NCI-H2196 treated with DMSO at 0.1 percent for 48 hours (cell line): ENCODE measurements around the gene SEMA3A.
"Not testable (repeated sequence)": the region's sequence is repeated elsewhere in the genome, so short reads cannot be mapped to it uniquely, and the experiment has no call there.

Experiments used
- DNase-seq: peaks from one replicate; lab custom pipeline; 2025; ENCODE audit not compliant: unreplicated experiment; lab: John Stamatoyannopoulos, UW

Gene SEMA3A

DNA sequence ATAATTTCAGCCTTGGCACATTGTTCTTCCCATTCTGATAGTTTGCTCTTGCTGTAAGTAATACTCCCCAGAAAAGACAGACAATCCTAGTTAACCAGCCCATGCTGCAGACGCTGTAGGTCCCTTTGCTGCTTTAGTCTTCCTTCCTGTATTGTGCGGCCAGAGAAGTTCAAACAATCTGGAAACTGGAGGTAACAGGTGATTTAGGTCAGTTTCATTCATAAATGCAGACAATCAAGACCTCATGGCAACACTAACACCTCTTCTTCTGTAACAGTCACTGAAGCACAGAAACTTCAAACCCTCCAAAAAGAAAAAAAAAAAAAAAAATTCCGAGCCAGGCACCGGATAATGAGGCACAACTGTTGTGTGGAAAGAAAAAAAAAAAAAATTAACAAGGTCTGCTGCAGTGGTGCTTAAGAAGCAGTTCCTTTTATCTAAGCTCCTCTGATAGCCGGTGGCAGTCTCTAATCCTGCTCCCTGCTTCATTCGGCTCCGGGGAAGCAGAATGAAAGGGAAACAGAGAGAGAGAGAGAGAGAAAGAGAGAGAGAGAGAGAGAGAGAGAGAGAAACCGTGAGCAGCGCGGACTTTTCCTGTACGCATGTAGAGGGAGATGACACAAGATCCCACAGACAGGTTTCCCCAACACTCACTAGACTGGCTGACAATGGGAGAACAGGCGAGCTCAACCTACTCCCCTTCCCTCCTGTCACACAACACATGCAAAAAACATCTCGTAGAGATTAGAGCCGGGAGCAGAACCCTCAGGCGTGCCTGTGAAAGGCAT lies at the start of gene SEMA3A:
TSS of gene SEMA3A (minus strand) at position 306 of the 788 bp plus-strand sequence. CDS start at position 103, 203 bp downstream.
- no peak for DNase-seq

DNA sequence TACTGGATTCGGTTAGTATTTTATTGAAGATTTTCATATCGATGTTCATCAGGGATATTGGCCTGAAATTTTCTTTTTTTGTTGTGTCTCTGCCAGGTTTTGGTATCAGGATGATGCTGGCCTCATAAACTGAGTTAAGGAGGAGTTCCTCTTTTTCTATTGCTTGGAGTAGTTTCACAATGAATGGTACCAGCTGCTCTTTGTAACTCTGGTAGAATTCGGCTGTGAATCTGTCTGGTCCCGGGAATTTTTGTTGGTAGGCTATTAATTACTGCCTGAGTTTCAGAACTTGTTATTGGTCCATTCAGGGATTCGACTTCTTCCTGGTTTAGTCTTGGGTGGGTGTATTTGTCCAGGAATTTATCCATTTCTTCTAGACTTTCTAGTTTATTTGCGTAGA lies 48.4 kb upstream of the SEMA3A start:
- DNase-seq: not testable (repeated sequence)

- DNase-seq: no peak
Observed at GRCh38 chr7:84238596-84238995, 44.0 kb upstream of the SEMA3A start.

GRCh38 chr7:84237533-84238173 lies 43.1 kb upstream of the SEMA3A start:
- DNase-seq: no peak

- no peak for DNase-seq
Observed at GRCh38 chr7:84236398-84236797, 41.8 kb upstream of the SEMA3A start.

- DNase-seq: no peak
Observed at GRCh38 chr7:84232646-84233045, 38.1 kb upstream of the SEMA3A start.

GRCh38 chr7:84231157-84231556 lies 36.6 kb upstream of the SEMA3A start:
- DNase-seq: no peak

DNA sequence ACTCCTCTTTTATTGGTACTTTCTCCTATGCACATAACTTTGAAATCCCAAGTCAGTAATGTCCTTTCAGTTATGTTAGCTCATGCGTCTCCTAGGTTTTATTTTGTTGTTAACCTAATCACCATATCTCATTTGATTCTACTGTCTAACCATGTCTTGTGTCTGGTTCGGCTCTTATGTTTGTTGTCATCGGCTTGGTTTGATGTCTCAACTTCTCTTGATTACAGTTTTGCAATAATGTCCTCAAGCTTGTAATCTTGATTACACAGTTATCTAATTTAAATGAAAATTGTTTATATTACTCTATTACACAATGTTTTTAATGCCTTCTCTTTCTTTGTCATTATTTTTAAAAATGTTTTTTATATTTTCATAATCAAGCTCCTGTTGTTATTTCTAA lies 35.9 kb upstream of the SEMA3A start:
- DNase-seq: no peak

DNA sequence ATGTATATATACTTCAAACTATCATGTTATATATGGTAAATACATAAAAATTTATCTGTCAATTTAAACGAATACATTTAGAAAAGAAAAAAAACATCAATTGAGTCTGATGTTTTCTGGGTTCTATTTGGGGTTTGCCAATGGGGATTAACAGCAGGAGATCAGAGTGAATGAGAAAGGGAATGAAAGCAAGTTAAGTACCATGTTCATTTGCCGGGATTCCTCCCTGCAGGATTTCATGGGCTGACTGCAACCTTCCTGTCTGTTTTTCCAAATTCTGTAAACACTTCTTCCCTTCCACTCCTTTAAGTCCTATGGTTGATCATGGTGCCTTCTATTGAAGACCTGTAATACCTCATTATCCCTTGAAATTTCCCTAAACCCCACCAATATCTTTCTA lies 33.9 kb upstream of the SEMA3A start:
- DNase-seq: no peak

- DNase-seq: no peak
Observed at GRCh38 chr7:84226759-84227158, 32.2 kb upstream of the SEMA3A start.

GRCh38 chr7:84224505-84224904 lies 29.9 kb upstream of the SEMA3A start:
- DNase-seq: no peak

GRCh38 chr7:84219310-84219709 lies 24.7 kb upstream of the SEMA3A start:
- no peak for DNase-seq

GRCh38 chr7:84218681-84219080 lies 24.1 kb upstream of the SEMA3A start:
- no peak for DNase-seq

DNA sequence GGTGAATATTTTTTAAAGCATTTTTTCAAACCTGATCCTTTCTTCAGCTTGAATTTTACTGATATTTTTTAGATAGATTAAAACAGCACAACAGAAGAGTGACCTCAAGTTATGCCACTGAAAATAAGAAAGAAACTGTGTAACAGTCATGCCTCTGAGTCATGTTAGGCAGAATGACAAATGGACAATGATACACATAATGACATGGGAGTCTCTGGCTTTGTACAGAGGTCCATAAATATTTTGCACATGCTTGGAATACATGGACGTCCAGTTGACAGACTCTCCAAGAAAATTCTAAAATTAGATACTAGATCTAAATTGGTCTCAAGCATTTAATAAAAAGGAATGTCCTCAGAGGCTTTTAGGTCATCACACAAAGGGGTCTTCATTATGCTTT lies 21.9 kb upstream of the SEMA3A start:
- no peak for DNase-seq

DNA sequence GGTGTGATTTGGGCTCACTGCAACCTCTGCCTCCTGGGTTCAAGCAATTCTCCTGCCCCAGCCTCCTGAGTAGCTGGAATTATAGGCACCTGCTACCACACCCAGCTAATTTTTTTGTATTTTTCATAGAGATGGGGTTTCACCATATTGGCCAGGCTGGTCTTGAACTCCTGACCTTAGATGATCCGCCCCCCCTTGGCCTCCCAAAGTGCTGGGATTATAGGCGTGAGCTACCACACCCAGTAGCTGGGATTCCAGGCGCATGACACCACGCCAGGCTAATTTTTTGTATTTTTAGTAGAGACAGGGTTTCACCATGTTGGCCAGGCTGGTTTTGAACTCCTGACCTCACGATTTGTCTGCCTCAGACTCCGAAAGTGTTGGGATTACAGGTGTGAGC lies 20.2 kb upstream of the SEMA3A start:
- not testable (repeated sequence) for DNase-seq

DNA sequence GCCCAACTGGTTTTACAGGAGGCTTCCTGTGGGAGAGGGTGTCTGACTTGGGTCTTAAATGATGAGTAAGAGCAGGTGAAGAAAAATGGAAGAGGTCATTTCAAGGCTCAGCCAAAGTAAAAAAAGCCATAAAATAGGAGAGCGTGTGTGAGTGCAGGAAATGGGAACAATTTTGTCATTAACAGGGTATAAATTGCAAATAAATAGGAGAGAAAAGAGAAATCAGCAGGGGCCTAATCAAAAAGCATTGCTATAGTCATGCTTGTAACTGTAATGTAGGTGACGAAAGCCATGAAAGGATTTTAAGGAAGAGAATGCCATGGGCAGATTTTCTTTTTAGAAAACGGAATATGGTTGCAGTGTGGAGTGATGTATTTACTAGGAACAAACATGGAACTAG lies 15.7 kb upstream of the SEMA3A start:
- no peak for DNase-seq

- DNase-seq: no peak
Observed at GRCh38 chr7:84209006-84209405, 14.4 kb upstream of the SEMA3A start.

GRCh38 chr7:84207615-84208014 lies 13.0 kb upstream of the SEMA3A start:
- DNase-seq: no peak

DNA sequence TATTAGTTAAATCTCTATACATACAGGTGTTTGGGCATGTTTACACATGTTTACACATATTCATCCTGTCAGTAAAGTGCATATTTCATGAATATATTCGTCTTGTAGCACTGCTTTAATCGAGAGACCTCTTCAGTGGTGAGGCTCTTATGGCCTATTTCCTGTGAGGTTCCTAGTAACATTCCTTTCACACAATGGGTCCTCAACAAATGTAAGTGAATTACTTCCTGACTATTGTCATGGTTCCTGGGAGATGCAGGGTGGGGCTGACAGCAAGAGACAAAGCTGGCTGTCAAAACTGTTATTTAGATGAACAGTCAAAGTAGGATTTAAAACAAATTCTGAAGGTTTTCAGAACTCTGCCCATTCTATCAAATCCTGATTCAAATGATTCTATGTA lies 12.4 kb upstream of the SEMA3A start:
- no peak for DNase-seq

- no peak for DNase-seq
Observed at GRCh38 chr7:84204655-84205054, 10.1 kb upstream of the SEMA3A start.

- no peak for DNase-seq
Observed at GRCh38 chr7:84202855-84203254, 8.3 kb upstream of the SEMA3A start.

- no peak for DNase-seq
Observed at GRCh38 chr7:84200859-84201258, 6.3 kb upstream of the SEMA3A start.

GRCh38 chr7:84199216-84199615 lies 4.6 kb upstream of the SEMA3A start:
- no peak for DNase-seq
